ENCODE results near the gene WASHC4. TPM values are rescaled to one million over a fixed set of nuclear protein-coding genes. Genes with fewer than 3 reads are reported as not detected.
A peak's percentile ranks its signal among the peaks of the same experiment; 100 is the strongest.

The WASHC4 gene
- total RNA-seq, 1 experiment from 2014 or later = 42.9 TPM

GRCh38 chr12:105083551-105084105 lies 23.9 kb upstream of the WASHC4 start:
- peak overlapping the region; percentile 89 for H3K27ac Mint-ChIP-seq
- H3K4me3 Mint-ChIP-seq = peak overlapping the region; percentile 88
- DNase-seq (ENCODE audit: low spot score) (peak; percentile 32), ATAC-seq (peak; percentile 4)
- no peak for TF ChIP-seq PRRX2 (CRISPR knock-in tag; IDR thresholded peaks at IDR 0.05)
- TF ChIP-seq KAT7 (CRISPR knock-in tag; IDR thresholded peaks at IDR 0.05; ENCODE audit: borderline replicate concordance) = no peak
- TF ChIP-seq MAX (CRISPR knock-in tag; IDR thresholded peaks at IDR 0.05) = 0 out of 2 replicates have a peak, but pooled peaks have one; percentile 41
- TF ChIP-seq AR (CRISPR knock-in tag; IDR thresholded peaks at IDR 0.05) = no peak
- TF ChIP-seq NFYB (CRISPR knock-in tag; conservative IDR thresholded peaks at IDR 0.05; ENCODE audit: low read depth) = no peak
- no peak for TF ChIP-seq FOXK1 (CRISPR knock-in tag; IDR thresholded peaks at IDR 0.05)
- TF ChIP-seq OVOL2 (CRISPR knock-in tag; IDR thresholded peaks at IDR 0.05; ENCODE audit: borderline replicate concordance) = no peak
- peak; percentile 79 for TF ChIP-seq GABPB1 (CRISPR knock-in tag; IDR thresholded peaks at IDR 0.05)
- no peak for TF ChIP-seq NR2C2 (CRISPR knock-in tag; IDR thresholded peaks at IDR 0.05)
- no peak for TF ChIP-seq SP1 (CRISPR knock-in tag; conservative IDR thresholded peaks at IDR 0.05)
- TF ChIP-seq, protein P1, sequence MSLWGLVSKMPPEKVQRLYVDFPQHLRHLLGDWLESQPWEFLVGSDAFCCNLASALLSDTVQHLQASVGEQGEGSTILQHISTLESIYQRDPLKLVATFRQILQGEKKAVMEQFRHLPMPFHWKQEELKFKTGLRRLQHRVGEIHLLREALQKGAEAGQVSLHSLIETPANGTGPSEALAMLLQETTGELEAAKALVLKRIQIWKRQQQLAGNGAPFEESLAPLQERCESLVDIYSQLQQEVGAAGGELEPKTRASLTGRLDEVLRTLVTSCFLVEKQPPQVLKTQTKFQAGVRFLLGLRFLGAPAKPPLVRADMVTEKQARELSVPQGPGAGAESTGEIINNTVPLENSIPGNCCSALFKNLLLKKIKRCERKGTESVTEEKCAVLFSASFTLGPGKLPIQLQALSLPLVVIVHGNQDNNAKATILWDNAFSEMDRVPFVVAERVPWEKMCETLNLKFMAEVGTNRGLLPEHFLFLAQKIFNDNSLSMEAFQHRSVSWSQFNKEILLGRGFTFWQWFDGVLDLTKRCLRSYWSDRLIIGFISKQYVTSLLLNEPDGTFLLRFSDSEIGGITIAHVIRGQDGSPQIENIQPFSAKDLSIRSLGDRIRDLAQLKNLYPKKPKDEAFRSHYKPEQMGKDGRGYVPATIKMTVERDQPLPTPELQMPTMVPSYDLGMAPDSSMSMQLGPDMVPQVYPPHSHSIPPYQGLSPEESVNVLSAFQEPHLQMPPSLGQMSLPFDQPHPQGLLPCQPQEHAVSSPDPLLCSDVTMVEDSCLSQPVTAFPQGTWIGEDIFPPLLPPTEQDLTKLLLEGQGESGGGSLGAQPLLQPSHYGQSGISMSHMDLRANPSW (CRISPR knock-in tag; conservative IDR thresholded peaks at IDR 0.05; ENCODE audit: low read depth) = no peak
- TF ChIP-seq FOXP1 (CRISPR knock-in tag; IDR thresholded peaks at IDR 0.05; ENCODE audit: borderline replicate concordance) = no peak
- peaks cover 6% of the 10 kb centered on the region; the same call in 1 of the 2 replicates for H3K9me3 Mint-ChIP-seq
- peaks cover 19% of the 10 kb centered on the region for H3K4me1 Mint-ChIP-seq
- CTCF ChIA-PET = interaction anchor here (0.6 to 1.9 kb wide), 7 partner anchors 8 to 762 kb away, joined by 3 to 7 read pairs (median 4); partner anchors contain the start of genes SLC41A2 and WASHC4
- H3K27me3 Mint-ChIP-seq (ENCODE audit: low read depth) = peaks cover 18% of the 10 kb centered on the region
- POLR2A ChIA-PET = interaction anchor here (0.8 to 2.4 kb wide), 5 partner anchors 9 to 24 kb away, joined by 3 to 14 read pairs (median 4); partner anchors contain the start of gene WASHC4
- no peaks in the 10 kb centered on the region for H3K36me3 Mint-ChIP-seq

GRCh38 chr12:105084251-105085250 lies 23.0 kb upstream of the WASHC4 start, which contains the start of gene ALDH1L2:
Gene ALDH1L2, minus strand, starts transcription at chr12:105084458. Its CDS starts 22 bp downstream, at chr12:105084436.
- ChIA-PET CTCF (interaction anchor here (0.6 to 1.9 kb wide), 11 partner anchors 7 to 763 kb away, joined by 3 to 7 read pairs (median 3); partner anchors contain the start of genes SLC41A2 and WASHC4), POLR2A (interaction anchor here (0.6 to 2.4 kb wide), 7 partner anchors 8 to 257 kb away, joined by 3 to 14 read pairs (median 4); partner anchors contain the start of gene WASHC4)
- peak; percentile 94 for DNase-seq (ENCODE audit: low spot score)
- Mint-ChIP-seq H3K27ac (peak within 1 kb of the TSS; percentile 89), H3K4me3 (peak within 1 kb of the TSS; percentile 88), H3K27me3 (ENCODE audit: low read depth) (peaks cover 18% of the 10 kb centered on the region), H3K36me3 (no peaks in the 10 kb centered on the region), H3K4me1 (peaks cover 15% of the 10 kb centered on the region), H3K9me3 (peaks cover 6% of the 10 kb centered on the region; the same call in 1 of the 2 replicates)
- peak; percentile 97 for ATAC-seq
- TF ChIP-seq, protein P2, sequence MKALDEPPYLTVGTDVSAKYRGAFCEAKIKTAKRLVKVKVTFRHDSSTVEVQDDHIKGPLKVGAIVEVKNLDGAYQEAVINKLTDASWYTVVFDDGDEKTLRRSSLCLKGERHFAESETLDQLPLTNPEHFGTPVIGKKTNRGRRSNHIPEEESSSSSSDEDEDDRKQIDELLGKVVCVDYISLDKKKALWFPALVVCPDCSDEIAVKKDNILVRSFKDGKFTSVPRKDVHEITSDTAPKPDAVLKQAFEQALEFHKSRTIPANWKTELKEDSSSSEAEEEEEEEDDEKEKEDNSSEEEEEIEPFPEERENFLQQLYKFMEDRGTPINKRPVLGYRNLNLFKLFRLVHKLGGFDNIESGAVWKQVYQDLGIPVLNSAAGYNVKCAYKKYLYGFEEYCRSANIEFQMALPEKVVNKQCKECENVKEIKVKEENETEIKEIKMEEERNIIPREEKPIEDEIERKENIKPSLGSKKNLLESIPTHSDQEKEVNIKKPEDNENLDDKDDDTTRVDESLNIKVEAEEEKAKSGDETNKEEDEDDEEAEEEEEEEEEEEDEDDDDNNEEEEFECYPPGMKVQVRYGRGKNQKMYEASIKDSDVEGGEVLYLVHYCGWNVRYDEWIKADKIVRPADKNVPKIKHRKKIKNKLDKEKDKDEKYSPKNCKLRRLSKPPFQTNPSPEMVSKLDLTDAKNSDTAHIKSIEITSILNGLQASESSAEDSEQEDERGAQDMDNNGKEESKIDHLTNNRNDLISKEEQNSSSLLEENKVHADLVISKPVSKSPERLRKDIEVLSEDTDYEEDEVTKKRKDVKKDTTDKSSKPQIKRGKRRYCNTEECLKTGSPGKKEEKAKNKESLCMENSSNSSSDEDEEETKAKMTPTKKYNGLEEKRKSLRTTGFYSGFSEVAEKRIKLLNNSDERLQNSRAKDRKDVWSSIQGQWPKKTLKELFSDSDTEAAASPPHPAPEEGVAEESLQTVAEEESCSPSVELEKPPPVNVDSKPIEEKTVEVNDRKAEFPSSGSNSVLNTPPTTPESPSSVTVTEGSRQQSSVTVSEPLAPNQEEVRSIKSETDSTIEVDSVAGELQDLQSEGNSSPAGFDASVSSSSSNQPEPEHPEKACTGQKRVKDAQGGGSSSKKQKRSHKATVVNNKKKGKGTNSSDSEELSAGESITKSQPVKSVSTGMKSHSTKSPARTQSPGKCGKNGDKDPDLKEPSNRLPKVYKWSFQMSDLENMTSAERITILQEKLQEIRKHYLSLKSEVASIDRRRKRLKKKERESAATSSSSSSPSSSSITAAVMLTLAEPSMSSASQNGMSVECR (CRISPR knock-in tag; IDR thresholded peaks at IDR 0.05; ENCODE audit: borderline replicate concordance) = no peak; the same call in 1 of the 2 replicates
- TF ChIP-seq, protein P3, sequence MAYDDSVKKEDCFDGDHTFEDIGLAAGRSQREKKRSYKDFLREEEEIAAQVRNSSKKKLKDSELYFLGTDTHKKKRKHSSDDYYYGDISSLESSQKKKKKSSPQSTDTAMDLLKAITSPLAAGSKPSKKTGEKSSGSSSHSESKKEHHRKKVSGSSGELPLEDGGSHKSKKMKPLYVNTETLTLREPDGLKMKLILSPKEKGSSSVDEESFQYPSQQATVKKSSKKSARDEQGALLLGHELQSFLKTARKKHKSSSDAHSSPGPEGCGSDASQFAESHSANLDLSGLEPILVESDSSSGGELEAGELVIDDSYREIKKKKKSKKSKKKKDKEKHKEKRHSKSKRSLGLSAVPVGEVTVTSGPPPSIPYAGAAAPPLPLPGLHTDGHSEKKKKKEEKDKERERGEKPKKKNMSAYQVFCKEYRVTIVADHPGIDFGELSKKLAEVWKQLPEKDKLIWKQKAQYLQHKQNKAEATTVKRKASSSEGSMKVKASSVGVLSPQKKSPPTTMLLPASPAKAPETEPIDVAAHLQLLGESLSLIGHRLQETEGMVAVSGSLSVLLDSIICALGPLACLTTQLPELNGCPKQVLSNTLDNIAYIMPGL (CRISPR knock-in tag; IDR thresholded peaks at IDR 0.05) = peak; percentile 40; the same call in 1 of the 2 replicates
- no peak for TF ChIP-seq ZNF512 (CRISPR knock-in tag; IDR thresholded peaks at IDR 0.05; ENCODE audit: borderline replicate concordance)
- TF ChIP-seq PRRX2 (CRISPR knock-in tag; IDR thresholded peaks at IDR 0.05) = no peak
- TF ChIP-seq MXD4 (CRISPR knock-in tag; IDR thresholded peaks at IDR 0.05; ENCODE audit: borderline replicate concordance) = no peak
- no peak for TF ChIP-seq ZNF396 (CRISPR knock-in tag; IDR thresholded peaks at IDR 0.05; ENCODE audit: borderline replicate concordance)
- TF ChIP-seq FOXP1 (CRISPR knock-in tag; IDR thresholded peaks at IDR 0.05; ENCODE audit: borderline replicate concordance) = peak; percentile 48; the same call in 1 of the 2 replicates
